Fibroblast of pulmonary artery (primary cell): ENCODE measurements around the gene ITPRIPL2.
A peak's percentile ranks its signal among the peaks of the same experiment; 100 is the strongest.

Experiments used
- DNase-seq: peaks from one replicate; pipeline ENCODE4 v3.0.0-alpha.2; 2010; ENCODE audit warnings: low read depth
- H3K4me3 ChIP-seq: replicated peaks from 2 replicates; pipeline ENCODE4 v1.5.1; 2011; ENCODE audit warnings: low read depth, mild to moderate bottlenecking, control low read depth, low read length, moderate library complexity
- TF ChIP-seq, protein P1 (sequence below): IDR thresholded peaks from 2 replicates; pipeline ENCODE4 v1.5.1; 2011; ENCODE audit warnings: mild to moderate bottlenecking, control low read depth, low read length, inconsistent platforms; ENCODE audit errors: missing control alignments

The ITPRIPL2 gene

DNA sequence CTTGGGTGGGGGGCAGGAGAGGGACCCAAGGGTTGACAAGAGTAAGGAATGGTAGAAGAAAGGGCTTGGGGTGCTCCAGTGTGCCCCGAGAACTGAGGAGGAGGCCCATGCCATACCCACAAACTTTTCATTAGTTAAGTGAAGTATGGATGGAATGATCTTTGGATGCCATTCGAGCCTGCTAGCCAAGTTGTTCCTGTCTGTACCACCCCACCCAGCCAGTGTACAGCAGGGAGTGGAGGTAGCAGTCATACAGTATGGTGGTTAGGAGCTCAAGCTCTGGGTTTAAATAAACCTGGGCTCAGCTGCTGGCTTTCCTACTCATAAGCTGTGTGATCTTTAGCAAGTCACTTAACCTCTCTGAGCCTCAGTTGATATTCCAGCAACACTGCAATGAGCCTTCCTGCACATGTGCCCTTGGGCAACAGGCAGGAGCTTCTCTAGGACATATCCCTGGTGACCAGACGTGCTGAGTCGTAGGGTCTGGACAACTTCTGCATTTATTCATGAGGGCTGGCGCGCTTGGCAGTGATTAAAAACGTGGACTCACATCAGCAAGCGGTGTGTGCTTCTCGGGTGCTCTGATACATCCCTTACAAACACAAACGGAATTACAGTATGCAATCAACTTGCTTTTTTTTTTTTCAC, 22.9 kb downstream of the ITPRIPL2 start:
- DNase-seq: peak; percentile 14

DNA sequence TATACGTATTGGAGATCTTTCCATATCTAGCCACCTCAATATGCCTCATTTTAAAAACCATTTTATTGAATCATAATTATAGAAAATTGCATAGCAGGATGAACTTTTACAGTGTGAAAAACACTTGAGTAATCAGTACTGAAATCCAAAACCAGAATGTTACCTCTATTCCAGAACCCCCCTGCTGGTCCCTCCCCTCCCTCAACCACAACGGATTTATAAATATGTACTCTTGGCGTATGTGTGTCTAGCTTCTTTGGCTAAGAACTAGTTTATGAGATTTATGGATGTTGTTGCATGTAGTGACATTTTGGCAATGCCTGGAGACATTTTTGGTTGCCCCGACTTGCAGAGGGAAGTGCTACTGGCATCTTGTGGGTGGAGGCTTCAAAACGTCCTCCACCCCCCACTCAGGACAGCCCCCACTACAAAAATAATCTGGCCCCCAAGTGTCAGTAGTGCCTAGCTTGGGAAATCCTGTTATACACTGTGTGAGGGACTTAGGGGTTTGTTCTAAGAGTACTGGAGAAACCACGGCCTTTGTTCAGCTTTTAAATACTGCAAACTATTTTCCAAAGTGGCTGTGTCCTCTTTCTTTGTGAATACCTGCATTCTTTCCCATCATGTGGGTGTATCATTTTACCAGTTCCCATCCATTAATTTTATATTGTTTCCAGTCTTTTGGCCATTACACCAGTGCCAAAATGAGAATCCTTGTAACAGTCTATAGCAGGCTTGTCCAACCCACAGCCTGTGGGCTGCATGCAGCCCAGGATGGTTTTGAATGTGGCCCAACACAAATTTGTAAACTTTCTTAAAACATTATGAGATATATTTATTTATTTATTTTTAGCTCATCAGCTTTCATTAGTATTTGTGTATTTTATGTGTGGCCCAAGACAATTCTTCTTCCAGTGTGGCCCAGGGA, 23.7 kb downstream of the ITPRIPL2 start:
- TF ChIP-seq, protein P1, sequence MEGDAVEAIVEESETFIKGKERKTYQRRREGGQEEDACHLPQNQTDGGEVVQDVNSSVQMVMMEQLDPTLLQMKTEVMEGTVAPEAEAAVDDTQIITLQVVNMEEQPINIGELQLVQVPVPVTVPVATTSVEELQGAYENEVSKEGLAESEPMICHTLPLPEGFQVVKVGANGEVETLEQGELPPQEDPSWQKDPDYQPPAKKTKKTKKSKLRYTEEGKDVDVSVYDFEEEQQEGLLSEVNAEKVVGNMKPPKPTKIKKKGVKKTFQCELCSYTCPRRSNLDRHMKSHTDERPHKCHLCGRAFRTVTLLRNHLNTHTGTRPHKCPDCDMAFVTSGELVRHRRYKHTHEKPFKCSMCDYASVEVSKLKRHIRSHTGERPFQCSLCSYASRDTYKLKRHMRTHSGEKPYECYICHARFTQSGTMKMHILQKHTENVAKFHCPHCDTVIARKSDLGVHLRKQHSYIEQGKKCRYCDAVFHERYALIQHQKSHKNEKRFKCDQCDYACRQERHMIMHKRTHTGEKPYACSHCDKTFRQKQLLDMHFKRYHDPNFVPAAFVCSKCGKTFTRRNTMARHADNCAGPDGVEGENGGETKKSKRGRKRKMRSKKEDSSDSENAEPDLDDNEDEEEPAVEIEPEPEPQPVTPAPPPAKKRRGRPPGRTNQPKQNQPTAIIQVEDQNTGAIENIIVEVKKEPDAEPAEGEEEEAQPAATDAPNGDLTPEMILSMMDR: no peak
- DNase-seq: no peak
- H3K4me3 ChIP-seq: no peak overlapping the region

More for the DNA sequence above, 22.9 kb downstream of the ITPRIPL2 start:
- no peak overlapping the region for H3K4me3 ChIP-seq
- TF ChIP-seq, protein P1: no peak

DNA sequence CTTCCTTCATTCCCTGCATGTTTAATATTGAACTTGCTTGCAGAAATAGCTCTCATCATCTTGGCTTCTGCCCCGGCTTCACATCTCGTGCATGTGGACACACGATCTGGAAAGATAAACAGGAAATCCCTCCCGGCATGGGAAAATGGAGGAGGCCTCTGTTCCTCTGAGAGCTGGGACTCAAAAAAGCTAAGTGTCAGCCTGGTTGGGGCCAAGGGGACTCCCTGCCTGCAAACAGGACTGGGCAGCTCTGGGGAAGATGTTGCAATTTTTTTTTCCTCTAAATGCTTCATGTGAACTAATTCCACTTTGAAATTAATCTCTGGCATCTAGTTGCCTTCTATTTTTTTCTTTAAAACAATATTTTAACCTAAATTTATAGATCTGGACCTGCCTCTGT, 24.8 kb downstream of the ITPRIPL2 start:
- TF ChIP-seq, protein P1: no peak
- no peak overlapping the region for H3K4me3 ChIP-seq
- DNase-seq: peak; percentile 82

DNA sequence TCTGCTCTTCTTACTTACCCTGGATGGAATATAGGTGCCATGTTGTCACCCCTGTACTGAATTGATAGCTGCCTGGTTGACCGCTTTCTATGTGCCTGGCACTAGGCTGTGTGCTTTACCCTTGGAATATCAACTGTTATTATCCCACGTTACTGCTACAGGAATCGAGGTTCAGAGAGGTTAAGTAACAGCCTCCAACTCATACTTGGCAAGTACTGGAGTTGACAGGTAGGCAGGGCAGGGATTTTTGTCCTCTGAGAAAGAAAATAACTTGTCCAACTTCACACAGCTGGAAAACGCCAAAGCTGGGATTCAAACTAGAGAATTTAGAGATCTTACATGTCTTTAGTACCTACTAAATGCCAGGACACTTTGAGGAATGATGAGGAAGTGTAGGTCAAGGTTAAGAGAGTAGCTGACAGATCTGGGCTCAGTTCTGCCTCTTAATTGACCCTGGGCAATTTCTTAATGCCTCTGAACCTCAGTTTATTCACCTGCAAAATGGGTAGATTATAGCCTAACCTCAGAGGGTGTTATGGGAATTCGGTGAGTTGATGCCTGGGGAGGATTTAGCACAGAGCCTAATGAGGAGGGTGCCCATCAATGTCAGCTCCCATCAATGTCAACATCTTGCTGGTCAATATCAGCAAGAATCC, 25.8 kb downstream of the ITPRIPL2 start:
- TF ChIP-seq, protein P1: no peak
- DNase-seq: no peak
- no peak overlapping the region for H3K4me3 ChIP-seq

DNA sequence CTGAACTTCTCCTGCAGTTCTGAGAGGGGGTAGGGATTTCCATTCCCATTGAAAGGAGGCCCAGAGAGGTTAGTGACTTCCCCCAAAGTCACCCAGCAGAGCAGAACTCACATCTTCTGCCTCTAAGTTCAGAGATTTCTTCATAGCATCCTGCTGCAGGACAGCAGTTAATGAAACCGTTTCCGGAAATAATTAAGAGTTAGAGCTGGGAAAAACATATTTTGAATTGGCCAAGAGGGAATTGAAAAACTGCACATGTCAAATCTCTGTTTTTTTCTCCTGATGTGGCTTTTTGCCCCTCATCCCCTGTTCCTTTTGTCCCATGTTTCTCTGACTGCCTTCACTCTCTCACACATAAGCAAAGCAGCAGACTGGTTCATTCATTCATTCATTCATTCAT, 26.6 kb downstream of the ITPRIPL2 start:
- H3K4me3 ChIP-seq: no peak overlapping the region
- TF ChIP-seq, protein P1: no peak
- no peak for DNase-seq

DNA sequence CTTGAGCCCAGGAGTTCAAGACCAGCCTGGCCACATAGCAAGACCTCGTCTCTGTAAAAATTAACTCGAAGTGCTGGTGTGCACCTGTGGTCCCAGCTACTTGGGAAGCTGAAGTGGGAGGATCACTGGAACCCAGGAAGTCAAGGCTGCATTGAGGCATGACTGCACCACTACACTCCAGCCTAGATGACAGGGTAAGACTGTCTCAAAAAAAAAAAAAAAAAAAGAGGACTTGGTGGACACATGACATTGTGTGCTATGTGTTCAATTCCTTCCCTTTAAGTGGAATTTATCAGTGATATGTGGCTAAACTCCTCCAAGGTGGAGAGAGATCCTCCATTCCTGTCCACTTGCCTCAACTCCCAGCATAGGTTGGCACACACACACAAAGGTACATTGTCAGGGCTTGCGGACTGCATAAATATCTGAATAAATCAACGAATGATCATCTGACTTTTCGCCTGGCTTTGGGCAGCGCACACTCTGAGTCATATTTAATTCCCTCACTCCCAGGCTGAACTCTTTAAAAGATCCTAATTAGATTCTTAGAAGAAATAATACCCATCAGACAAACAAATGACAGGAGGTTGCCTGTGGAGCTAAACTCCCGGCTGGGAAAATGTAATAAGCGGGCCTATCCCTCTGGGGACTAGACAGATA, 29.3 kb downstream of the ITPRIPL2 start:
- H3K4me3 ChIP-seq: no peak overlapping the region
- DNase-seq: no peak
- TF ChIP-seq, protein P1: no peak
